GM21390 (cell line): Measurements from ENCODE around the gene COPB1.

Experiments
- ATAC-seq: cut with Tn5 transposase; IDR thresholded peaks from one replicate; pipeline ENCODE4 v1.9.1; 2021; ENCODE audit not compliant: unreplicated experiment

COPB1 gene

DNA sequence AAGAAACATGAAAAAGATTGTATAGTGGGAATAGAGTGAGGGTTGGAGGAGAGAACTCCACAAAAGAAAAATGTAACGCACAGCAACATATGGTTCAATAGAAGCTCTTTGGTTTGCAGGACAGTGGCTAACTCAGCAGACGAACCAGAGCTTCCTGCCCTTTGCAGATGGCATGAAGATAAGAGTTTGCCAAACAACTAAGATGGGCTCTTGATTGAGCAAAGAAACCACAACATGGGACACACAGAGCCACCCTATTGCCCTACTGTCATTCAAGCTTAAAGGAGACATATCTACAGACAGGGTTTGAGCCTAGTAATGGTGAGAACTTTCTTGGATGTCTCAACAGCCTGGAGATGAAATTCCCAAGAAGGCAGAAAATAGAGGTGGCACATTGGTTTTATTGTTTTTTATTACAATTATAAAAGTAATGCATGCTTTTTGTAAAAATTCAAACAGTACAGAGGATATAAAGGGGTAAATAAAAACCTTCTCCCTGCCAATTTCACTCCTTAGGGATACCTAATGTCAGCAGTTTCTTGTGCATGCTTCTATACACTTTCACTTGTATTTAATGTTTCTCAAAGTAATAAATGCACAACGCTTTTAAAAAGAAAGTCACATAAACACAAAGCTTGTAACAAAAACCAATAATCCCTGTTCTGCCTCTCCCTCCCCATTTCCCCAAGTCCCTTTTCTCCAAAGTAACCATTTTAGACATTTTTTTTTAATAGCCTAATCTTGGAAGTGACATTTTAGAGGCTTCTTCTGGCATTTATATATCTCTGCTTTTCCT, 63.7 kb downstream of the COPB1 start:
- no peak for ATAC-seq

DNA sequence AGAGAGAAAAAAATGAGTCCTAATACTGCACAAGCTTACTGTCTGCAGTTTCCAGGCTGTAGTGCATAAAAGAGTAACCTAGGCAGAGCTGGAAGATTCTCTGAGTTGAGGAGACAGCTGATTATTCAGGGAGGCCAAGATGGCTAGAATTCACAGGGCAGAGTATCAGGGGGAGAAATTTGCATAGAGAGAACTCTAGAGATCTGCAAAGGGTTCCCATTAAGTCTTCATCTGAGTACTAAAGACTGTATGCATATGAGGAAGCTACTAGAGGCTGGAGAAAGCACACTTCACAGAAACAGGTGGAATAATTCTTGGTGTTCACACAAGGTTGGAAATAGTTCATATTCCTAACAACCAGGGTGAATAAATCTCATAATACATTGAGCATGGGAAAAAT, 74.0 kb downstream of the COPB1 start:
- ATAC-seq, result no peak

DNA sequence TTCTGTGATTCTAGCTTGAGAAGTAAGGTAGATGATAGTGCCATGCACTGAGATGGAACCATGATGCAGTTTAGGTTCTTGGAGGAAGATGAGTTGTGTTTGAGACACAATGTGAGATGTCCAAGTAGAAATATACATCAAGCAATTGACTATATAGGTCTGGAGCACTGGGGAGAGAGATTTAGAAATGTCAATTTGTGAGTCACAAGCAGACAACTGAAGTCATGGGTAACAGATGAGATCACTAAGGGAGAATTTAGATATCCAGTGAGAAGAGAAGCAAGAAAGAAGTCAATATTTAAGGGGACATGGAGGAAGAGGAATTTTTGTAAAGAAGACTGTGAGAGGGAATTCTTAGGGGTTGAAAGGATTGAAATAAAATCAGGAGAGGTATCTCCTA, 75.5 kb downstream of the COPB1 start:
- ATAC-seq, result no peak

DNA sequence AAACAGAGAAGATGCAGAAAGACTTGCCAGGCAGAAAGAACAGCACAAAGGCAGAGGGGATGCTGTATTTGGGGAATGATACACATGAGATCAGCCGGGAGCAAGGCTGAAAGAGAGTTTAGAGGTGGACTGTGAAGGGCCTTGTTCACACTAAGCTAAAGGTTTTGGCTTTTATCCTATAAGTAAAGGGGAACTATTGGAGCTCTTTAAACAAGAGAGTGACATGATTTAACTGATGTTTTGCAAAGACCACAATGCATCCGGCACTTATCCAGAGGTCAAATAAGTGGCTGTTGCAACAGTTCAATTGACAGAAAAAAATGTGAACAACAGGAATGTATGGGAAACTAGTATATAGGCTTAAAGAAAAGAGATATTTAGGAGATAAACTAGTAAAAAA, 76.0 kb downstream of the COPB1 start:
- no peak for ATAC-seq

DNA sequence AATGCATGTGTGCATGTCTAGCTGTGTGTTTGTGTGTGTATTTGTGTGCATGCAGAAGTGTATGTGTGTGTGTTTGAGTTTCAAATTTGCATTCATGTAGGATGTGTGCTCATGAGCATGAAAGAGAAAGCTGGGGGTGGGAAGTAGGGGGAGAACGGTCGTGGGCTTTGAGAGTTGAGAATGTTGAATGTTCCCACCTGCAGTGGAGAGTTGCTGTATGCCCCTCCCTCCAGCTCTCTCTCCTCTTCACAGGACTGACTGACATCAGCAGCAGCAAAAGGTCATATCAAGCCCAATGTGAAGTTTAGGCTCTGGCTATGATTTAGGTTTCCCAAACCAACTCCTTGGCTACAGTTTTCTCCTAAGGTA, 76.8 kb downstream of the COPB1 start:
- no peak for ATAC-seq

DNA sequence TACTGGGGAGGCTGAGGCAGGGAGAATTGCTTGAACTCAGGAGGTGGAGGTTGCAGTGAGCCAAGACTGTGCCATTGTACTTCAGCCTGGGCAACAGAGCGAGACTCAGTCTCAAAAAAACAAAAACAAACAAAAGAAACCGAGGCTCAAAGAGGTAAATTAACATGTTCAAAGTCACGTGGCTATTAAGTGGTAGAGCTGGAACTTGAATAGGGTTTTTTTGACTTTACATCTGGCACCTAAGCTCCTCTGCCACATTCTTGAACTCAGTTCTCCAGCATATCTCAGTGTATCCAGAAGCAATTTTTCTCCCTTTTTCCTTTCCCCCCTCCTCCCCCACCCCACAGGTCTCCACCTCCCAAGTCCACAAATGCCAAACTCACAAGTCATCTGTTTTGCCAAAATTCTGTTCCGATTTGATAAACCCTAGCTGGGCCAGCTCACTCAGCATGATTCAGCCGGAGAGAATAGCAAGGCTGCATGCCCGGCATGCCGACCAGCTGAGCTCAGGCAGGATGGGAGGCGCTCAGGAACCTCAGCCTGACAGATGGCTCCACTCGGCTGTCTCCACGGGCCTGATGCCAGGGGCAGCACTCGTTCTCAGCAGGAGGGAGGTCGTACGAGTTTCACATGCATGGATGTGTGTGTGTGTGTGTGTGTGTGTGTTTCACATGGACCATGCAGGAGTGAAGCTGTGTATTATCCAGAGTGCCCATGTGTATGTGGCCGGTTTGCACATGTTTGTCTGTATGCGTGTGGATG, 77.4 kb downstream of the COPB1 start:
- no peak for ATAC-seq

DNA sequence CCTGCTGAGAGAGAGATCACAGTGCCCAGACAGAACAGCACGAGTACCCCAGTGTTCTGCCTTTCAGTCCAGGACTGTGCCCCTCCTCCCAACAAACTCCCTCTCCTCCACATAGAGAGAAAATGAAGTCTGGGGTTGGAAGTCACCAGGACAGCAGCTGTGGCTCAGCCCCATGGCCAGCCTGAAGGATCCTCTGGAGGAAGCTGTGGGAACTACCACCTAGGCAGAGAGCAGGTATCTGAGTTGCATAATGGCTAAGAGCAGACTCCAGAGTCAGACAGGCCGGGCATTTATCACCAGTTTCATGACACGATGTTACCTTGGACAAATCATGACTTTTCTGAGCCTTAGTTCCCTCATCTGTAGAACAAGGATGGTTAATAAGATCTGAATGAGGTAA, 79.4 kb downstream of the COPB1 start:
- no peak for ATAC-seq

DNA sequence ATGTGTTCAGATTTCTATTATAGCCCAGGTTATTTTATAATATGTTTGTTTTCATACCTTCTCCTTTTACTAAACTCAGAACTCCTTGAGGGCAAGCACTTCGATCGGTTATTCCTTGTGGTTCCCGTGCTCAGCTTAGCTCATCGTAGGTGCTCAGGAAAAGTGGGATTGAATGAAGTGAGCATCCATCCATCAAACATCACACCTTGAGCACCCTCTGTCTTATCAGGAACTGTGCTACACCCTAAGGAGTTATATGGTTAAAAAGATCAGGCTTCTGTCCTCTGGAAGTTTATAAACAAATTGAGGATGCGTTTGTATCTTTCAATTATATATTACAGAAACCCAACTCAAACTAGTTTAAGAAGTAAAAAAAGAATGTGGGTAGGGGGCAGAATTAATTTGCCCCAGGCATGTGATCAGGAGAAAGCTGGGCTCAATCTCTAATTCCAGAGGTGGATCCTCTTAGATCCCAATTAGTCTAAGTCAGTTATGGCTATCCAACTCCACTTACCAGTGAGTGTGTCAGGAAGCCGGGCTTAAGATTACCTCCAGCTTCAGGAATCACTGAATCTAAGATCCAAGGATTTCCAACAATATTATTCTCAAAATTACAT, 80.7 kb downstream of the COPB1 start:
- ATAC-seq, result no peak

DNA sequence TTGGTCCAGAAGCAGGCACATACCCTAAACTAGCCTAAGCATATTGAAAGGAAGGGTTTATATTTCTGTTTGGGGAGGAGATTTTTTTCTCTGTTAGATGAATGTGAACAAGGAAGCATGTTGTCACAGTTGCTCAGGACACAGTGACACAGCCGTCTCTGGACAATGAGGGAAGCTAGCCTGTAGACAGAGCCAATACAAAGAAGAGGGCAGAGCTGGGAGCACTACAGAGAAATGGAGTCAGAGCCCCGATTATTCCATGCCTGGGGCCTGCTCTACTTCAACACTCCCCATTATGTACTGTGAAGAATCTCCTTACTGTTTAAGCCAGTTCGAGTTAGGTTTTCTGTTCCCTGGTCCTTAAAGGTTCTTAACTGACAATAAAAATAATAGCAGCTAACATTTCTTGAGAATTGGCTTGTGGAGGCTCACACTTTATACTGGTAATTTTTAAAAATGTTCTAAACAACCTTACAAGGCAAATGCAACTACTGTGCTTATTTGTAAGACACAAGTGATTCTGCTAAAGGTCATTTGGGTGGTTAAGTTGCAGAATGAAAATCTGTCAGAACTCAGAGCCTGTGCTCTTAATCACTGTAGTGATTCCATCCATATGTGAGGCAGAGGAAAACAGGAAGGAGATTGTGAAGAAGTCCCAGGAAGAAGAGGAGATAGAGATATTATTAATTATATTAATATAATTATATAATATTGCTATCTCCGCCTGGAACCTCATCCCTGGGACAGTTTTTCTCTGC, 81.8 kb downstream of the COPB1 start:
- no peak for ATAC-seq

DNA sequence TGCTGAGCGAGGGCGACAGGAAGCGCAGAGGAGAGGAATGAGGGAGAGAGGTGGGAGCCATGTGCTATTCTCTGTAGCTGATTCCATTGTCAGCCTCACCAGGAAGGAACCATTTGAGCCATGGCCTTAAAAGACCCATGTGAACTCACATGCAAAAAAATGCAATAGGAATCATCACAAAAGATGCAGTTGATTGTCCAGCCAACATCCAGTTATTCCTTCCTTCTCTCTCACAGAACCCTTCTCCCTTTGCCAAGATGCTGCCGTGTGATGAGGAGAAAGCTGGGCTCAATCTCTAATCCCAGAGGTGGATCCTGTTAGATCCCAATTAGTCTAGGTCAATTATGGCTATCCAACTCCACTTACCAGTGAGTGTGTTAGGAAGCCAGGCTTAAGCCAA, 82.4 kb downstream of the COPB1 start:
- no peak for ATAC-seq

DNA sequence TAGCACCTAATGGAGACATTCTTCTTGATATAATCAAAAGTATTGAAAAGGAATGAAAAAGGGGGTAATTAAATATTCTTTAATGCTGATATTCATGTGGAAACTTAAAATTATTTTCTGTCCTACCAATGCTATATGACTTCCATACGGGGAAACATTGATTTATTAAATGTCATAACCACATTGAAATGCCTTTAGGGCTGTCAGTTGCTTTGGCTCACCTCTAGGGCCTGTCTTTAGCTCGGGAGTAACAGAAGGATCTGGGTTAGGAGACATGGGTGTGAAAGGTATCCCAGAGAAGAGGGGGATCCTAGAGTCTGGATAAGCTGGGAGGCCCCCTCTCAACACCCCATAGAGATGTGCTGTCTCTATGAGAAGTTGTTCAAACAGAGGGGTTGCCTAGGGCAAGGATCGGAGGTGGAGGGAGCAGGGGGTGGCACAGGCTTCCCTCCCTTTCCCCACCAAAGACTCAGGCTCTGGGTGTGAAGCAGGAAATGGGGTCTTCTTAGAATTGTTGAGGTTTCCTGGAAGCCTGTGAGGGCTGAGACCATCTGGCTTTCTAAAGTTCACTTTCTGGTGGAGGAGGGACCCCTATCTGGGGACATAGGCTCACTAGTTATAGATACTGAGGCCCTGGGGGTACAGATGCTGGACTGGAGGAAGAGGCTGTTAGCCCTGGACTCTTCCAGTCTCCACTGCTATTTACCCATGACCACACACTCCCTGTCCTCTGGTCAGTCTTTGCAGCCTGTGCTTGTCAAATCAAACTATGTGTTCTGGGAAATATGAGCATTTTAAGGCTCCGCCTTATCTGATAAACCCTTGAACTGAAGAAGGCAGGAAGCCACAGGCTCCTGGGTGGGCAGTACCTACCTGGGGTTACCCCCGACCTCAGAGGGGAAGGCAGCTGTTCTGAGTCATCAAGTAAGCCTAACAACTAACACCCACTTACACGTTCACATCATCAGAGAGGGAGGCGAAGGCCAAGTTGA, 84.8 kb downstream of the COPB1 start:
- peak; percentile 70 for ATAC-seq

DNA sequence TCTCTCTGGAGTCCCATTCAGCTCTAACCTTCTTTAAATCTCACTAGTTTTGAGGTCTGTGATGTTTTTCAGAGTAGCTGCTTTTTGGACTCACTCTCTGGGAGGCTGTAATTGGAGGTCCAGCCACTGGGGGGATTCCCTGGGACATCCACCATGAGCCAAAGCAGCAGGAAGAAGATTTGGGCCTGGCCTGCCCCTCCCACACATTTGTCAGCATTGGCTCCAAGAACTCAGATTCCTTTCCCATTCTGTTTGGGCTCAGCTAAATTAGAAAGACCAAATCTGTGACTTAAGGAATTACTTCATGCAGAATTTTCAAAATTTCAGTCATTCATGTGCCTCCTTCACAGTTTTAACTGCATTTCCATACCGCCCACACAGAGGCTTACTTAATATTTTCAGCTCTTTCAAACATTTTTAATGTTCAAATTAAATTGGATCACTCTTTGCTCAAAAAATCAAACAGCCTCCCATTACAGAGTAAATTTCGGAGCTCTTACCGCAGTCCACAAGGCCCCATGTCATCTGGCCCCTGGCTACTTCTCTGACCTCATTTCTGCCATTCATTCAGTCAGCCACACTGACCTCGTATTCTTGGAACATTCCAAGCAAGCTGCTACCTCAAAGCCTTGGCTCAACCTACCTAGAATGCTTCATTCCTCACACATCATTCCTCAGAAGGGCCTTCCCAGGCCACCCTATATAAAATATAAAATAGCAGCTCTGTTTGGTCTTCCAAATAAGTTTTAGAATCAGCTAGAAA, 86.1 kb downstream of the COPB1 start:
- no peak for ATAC-seq

DNA sequence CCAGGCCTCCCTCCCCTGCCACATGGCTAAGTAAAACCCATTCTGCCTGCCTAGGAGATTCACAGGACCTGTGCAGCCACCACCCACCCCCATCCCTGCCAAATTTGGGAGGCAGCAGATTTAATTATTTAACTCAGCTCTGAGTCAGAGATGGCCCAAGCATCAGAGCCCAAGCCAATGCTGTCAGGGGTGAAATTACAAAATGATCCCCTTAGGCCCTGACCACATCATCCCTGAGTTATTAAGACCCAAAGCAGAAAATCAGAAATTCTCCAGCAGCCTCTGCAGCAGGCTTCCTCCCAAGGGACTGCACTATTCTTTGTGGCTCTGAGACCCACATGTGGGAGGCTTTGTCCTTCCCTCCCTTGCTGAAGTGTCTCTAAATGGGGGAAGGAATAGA, 87.8 kb downstream of the COPB1 start:
- ATAC-seq, result no peak

DNA sequence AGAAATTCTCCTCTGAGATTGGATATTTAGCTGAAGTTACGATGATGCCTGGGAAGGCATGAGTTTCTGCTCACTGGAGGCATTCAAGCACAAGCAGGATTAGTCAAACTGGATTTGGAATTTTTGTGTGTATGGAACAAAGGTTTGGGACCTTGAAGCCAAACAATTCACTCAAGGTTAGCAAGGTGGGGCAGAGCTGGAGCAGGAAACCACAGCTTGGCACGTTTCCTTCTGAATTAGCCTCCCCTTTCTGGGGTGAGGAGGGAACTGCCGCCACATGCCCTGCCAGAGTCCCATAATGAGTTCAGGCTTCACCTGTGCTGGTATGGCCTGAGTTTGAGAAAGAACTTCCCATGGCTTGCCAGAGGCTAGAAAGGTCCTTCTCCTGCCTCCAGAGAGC, 89.7 kb downstream of the COPB1 start:
- ATAC-seq, result no peak

DNA sequence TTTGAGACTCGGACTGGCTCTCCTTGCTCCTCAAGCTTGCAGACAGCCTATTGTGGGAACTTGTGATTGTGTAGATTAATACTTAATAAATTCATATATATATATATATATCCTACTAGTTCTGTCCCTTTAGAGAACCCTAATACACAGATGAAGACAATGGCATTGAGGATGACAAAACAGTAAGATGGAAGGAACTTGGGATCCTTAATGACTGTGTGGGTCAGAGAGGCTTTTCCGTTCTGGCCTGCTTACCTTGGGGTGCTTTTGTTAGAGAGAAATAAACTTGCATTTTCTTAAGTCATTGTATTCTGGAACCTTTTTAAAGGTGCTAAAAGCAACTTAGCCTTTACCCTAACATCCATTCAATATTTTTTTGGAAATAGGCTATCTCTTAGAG, 91.0 kb downstream of the COPB1 start:
- no peak for ATAC-seq
